HCT116 (cell line): ENCODE data around the gene DNAJC10. TPM values are rescaled to one million over a fixed set of nuclear protein-coding genes. Genes with fewer than 3 reads are reported as not detected.

Experiments used
- ATAC-seq: fragments of 200-7000 bp; cut with Tn5 transposase; 2 replicates; pipeline ENCODE4 v1.9.1; 2020; ENCODE audit warnings: mild to moderate bottlenecking, moderate library complexity
- BruUV-seq: library from RNA; stranded (reverse); fragments of 400-500 nt; replicated peaks from 2 replicates; lab custom pipeline; 2021; lab: Mats Ljungman, UMichigan
- CTCF ChIA-PET: fragments of 300-600 bp; sonication (Branson Sonifier 250); formaldehyde crosslinking; loops from one replicate; lab custom pipeline; 2021; ENCODE audit warnings: antibody characterized with exemption; lab: Charles Lee
- POLR2A ChIA-PET: fragments of 300-600, 350-600 bp; sonication (Branson Sonifier 250); formaldehyde crosslinking; loops from one replicate; lab custom pipeline; 2021; ENCODE audit warnings: antibody characterized with exemption; lab: Charles Lee
- RAD21 ChIA-PET, 2 experiments: fragments of 300-600 bp; sonication (Branson Sonifier 250); formaldehyde crosslinking; loops; one replicate each; lab custom pipeline; 2023; ENCODE audit warnings: low total read pairs in 2 of 2; ENCODE audit not compliant: uncharacterized antibody in 2 of 2, unreplicated experiment in 2 of 2, low non-redundant PET in 1 of 2; lab: Charles Lee
- DNase-seq: peaks from one replicate; pipeline ENCODE4 v3.0.0-alpha.2; 2010; ENCODE audit warnings: low read depth, low spot score
- H2AFZ ChIP-seq: fragments of 200-600 bp; shearing (Covaris generic), sonication (generic); 2 replicates; pipeline ENCODE4 v1.6.1; 2017; ENCODE audit warnings: low read depth, mixed run types, mixed read lengths, antibody characterized with exemption, low read length; ENCODE audit not compliant: poor library complexity, severe bottlenecking
- H3K27ac ChIP-seq: 2 replicates; pipeline ENCODE4 v1.5.1; 2012; ENCODE audit warnings: low read depth, low read length
- H3K27me3 ChIP-seq: fragments of 200-600 bp; sonication (generic); 2 replicates; pipeline ENCODE4 v1.6.1; 2016; ENCODE audit warnings: mixed run types, low read length, mixed read lengths; ENCODE audit not compliant: insufficient read depth
- H3K36me3 ChIP-seq, 2 experiments: fragments of 200-500 bp in 1 of 2; fragments of 200-600 bp in 1 of 2; sonication (Bioruptor generic) in 1 of 2; sonication (generic) in 1 of 2; 2 replicates each; pipeline versions ENCODE4 v1.5.1 to v1.6.1; 2014 to 2016; ENCODE audit warnings: low read length in 2 of 2, inconsistent platforms in 1 of 2, mixed read lengths in 1 of 2, mixed run types in 1 of 2; ENCODE audit not compliant: insufficient read depth in 2 of 2, control insufficient read depth in 1 of 2
- H3K4me1 ChIP-seq, 2 experiments: fragments of 200-600 bp in 1 of 2; sonication (generic) in 1 of 2; 2 replicates each; pipeline versions ENCODE4 v1.5.1 to v1.6.1; 2012 to 2017; ENCODE audit warnings: low read length in 2 of 2, inconsistent platforms in 1 of 2, mild to moderate bottlenecking in 1 of 2, mixed read lengths in 1 of 2, mixed run types in 1 of 2, moderate library complexity in 1 of 2; ENCODE audit not compliant: insufficient read depth in 2 of 2, control insufficient read depth in 1 of 2
- H3K4me2 ChIP-seq: fragments of 200-600 bp; sonication (generic); 2 replicates; pipeline ENCODE4 v1.6.1; 2017; ENCODE audit warnings: mixed run types, low read length, mixed read lengths
- H3K4me3 ChIP-seq, 2 experiments: fragments of 200-600 bp in 1 of 2; sonication (generic) in 1 of 2; replicated peaks in 1 of 2; 2 replicates each; pipeline ENCODE4 v1.5.1; 2011 to 2016; ENCODE audit warnings: low read length in 2 of 2, control low read depth in 1 of 2, low read depth in 1 of 2, mild to moderate bottlenecking in 1 of 2, mixed read lengths in 1 of 2, mixed run types in 1 of 2
- H3K79me2 ChIP-seq: fragments of 200-600 bp; sonication (generic); 2 replicates; pipeline ENCODE4 v1.6.1; 2017; ENCODE audit warnings: mild to moderate bottlenecking, mixed run types, low read length, moderate library complexity, mixed read lengths; ENCODE audit not compliant: insufficient read depth
- H3K9ac ChIP-seq: fragments of 200-600 bp; sonication (generic); 2 replicates; pipeline ENCODE4 v1.6.1; 2016; ENCODE audit warnings: low read length, mixed read lengths
- H3K9me2 ChIP-seq: fragments of 200-600 bp; sonication (generic), shearing (Covaris generic); 2 replicates; pipeline ENCODE4 v1.6.1; 2017; ENCODE audit warnings: mixed run types, mild to moderate bottlenecking, moderate library complexity; ENCODE audit not compliant: insufficient read depth
- H3K9me3 ChIP-seq, 2 experiments: fragments of 200-500 bp in 1 of 2; fragments of 200-600 bp in 1 of 2; sonication (Bioruptor generic) in 1 of 2; sonication (generic) in 1 of 2; 2 replicates each; pipeline ENCODE4 v1.6.1; 2014 to 2017; ENCODE audit warnings: low read length in 2 of 2, mixed read lengths in 2 of 2, inconsistent platforms in 1 of 2, low read depth in 1 of 2, mild to moderate bottlenecking in 1 of 2, mixed run types in 1 of 2, moderate library complexity in 1 of 2; ENCODE audit not compliant: control insufficient read depth in 1 of 2, insufficient read depth in 1 of 2
- H4K20me1 ChIP-seq: fragments of 200-600 bp; sonication (generic), shearing (Covaris generic); 2 replicates; pipeline ENCODE4 v1.6.1; 2017; ENCODE audit warnings: mixed run types, mild to moderate bottlenecking, moderate library complexity; ENCODE audit not compliant: insufficient read depth
- EZH2 ChIP-seq: fragments of 200-600 bp; sonication (generic); IDR thresholded peaks from 2 replicates; pipeline ENCODE4 v1.6.1; 2017; ENCODE audit warnings: antibody characterized with exemption, mixed run types
- FOSL1 ChIP-seq: IDR thresholded peaks from 2 replicates; pipeline ENCODE4 v1.6.1; 2012; ENCODE audit warnings: low read depth
- JUND ChIP-seq: IDR thresholded peaks from 2 replicates; pipeline ENCODE4 v1.6.1; 2012
- POLR2A ChIP-seq: IDR thresholded peaks from 2 replicates; pipeline ENCODE4 v1.7.0; 2011; ENCODE audit warnings: borderline replicate concordance; ENCODE audit not compliant: insufficient read depth, insufficient read length; ENCODE audit errors: extremely low read depth
- POLR2AphosphoS5 ChIP-seq: IDR thresholded peaks from 2 replicates; pipeline ENCODE4 v1.6.1; 2011; ENCODE audit warnings: mild to moderate bottlenecking, low read depth, low read length, moderate library complexity
- REST ChIP-seq: IDR thresholded peaks from 2 replicates; pipeline ENCODE4 v1.6.1; 2012; ENCODE audit warnings: low read depth
- SIN3A ChIP-seq: IDR thresholded peaks from 2 replicates; pipeline ENCODE4 v1.6.1; 2012; ENCODE audit warnings: low read depth
- SP1 ChIP-seq: IDR thresholded peaks from 2 replicates; pipeline ENCODE4 v1.6.1; 2012; ENCODE audit warnings: low read depth
- TCF7L2 ChIP-seq: IDR thresholded peaks from 2 replicates; pipeline ENCODE4 v1.7.0; 2011; ENCODE audit warnings: borderline replicate concordance, inconsistent platforms; ENCODE audit not compliant: insufficient read depth, insufficient read length; ENCODE audit errors: extremely low read depth
- YY1 ChIP-seq: IDR thresholded peaks from 2 replicates; pipeline ENCODE4 v1.6.1; 2011; ENCODE audit warnings: low read length, low read depth, moderate library complexity, mild to moderate bottlenecking; ENCODE audit not compliant: insufficient replicate concordance; ENCODE audit errors: extremely low read depth
- ZBTB33 ChIP-seq: IDR thresholded peaks from 2 replicates; pipeline ENCODE4 v1.6.1; 2011; ENCODE audit warnings: mild to moderate bottlenecking, low read length, moderate library complexity; ENCODE audit not compliant: insufficient replicate concordance; ENCODE audit errors: extremely low read depth
- ZFX ChIP-seq: fragments of 450-650 bp; IDR thresholded peaks from 2 replicates; pipeline ENCODE4 v1.6.1; 2017
- ZNF274 ChIP-seq: fragments of 200-500 bp; sonication (Bioruptor generic); IDR thresholded peaks from 2 replicates; pipeline ENCODE4 v1.6.1; 2014; ENCODE audit warnings: mild to moderate bottlenecking, low read depth, low read length, inconsistent platforms
- intact Hi-C: fragments of 100-400 bp; cut with micrococcal nuclease; formaldehyde crosslinking; loops from 2 replicates; pipeline ENCODE4 v1.10.0; 2022
- total RNA-seq: library from RNA; stranded (reverse); gene quantifications from one replicate; pipeline ENCODE4 v1.2.1, GENCODE V29; 2021; ENCODE audit not compliant: unreplicated experiment
- TF ChIP-seq, protein P1 (sequence below): IDR thresholded peaks from 2 replicates; pipeline ENCODE4 v1.6.1; 2012
- TF ChIP-seq, protein P2 (sequence below): IDR thresholded peaks from 2 replicates; pipeline ENCODE4 v1.6.1; 2012

DNAJC10 gene
- total RNA-seq, 1 experiment from 2014 or later: 80.4 TPM

DNA sequence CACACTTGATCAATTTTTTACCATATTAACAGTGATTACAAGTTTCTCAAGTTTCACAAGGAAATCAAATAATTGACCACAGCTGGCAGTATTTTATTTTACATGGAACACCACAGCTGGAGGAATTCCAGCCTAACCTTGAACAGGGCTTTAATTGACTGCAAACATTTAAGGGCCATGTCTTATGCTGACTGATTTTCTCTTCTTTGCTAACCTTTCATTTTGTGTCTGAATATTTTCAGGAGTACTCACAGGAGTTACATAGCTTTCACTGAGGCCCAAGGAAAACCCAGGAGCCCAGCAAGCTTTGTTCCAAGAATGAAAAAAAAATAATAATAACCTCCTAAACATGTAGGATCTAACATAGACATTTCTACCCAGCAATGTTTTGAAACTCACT, 100.8 kb downstream of the DNAJC10 start:
- no peaks in the 10 kb centered on the region for H3K36me3 ChIP-seq
- ATAC-seq: no peak
- RAD21 ChIA-PET: no interaction called here
- no peak overlapping the region for H3K9ac ChIP-seq
- no peak overlapping the region for H3K4me3 ChIP-seq
- H3K4me1 ChIP-seq: no peaks in the 10 kb centered on the region
- H3K4me2 ChIP-seq: no peak overlapping the region
- no peak overlapping the region for H3K27ac ChIP-seq
- TF ChIP-seq FOSL1 (no peak), TCF7L2 (no peak), POLR2AphosphoS5 (no peak), JUND (no peak)
- no TSS peak for BruUV-seq
- intact Hi-C loops: no loop called here
- no peaks in the 10 kb centered on the region for H4K20me1 ChIP-seq
- H3K9me3 ChIP-seq: no peaks in the 10 kb centered on the region
- no peak for DNase-seq
- H2AFZ ChIP-seq: no peak overlapping the region
- no peaks in the 10 kb centered on the region for H3K79me2 ChIP-seq
- POLR2A ChIA-PET: no interaction called here
- H3K9me2 ChIP-seq: no peaks in the 10 kb centered on the region
- no peaks in the 10 kb centered on the region for H3K27me3 ChIP-seq
- CTCF ChIA-PET: no interaction called here

DNA sequence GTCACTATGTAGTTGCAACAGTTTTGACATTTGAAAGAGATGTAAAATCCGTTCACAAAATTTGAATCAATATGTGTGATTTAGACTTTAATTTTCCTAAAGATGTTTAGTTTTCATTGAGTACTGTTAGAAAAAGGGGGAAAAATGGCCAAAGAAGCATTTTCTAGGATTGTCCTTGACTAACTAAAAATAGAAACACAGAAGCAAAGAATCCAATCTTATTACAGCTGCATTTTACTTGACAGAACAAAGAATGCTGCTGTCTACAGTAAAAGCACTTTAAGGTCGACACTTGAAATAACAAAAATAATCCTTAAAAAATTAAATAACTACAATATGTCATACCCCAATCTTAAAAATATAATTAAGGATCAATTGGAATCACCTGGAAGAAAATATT, 101.5 kb downstream of the DNAJC10 start:
- Histone ChIP-seq H3K4me2 (no peak overlapping the region), H2AFZ (no peak overlapping the region), H3K36me3 (no peaks in the 10 kb centered on the region), H3K4me3 (no peak overlapping the region), H3K9ac (no peak overlapping the region), H4K20me1 (no peaks in the 10 kb centered on the region), H3K4me1 (no peaks in the 10 kb centered on the region), H3K9me2 (no peaks in the 10 kb centered on the region), H3K9me3 (no peaks in the 10 kb centered on the region), H3K79me2 (no peaks in the 10 kb centered on the region), H3K27me3 (no peaks in the 10 kb centered on the region), H3K27ac (no peak overlapping the region)
- intact Hi-C loops: no loop called here
- RAD21 ChIA-PET: no interaction called here
- no TSS peak for BruUV-seq
- no peak for ATAC-seq
- TF ChIP-seq POLR2A (no peak), REST (no peak), TCF7L2 (no peak), ZFX (no peak), ZBTB33 (no peak), FOSL1 (no peak), POLR2AphosphoS5 (no peak), JUND (no peak), ZNF274 (no peak), YY1 (no peak), SIN3A (no peak), EZH2 (no peak), SP1 (no peak)
- TF ChIP-seq, protein P1, sequence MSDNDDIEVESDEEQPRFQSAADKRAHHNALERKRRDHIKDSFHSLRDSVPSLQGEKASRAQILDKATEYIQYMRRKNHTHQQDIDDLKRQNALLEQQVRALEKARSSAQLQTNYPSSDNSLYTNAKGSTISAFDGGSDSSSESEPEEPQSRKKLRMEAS: no peak
- TF ChIP-seq, protein P2, sequence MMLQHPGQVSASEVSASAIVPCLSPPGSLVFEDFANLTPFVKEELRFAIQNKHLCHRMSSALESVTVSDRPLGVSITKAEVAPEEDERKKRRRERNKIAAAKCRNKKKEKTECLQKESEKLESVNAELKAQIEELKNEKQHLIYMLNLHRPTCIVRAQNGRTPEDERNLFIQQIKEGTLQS: no peak
- DNase-seq: no peak
- CTCF ChIA-PET: no interaction called here
- POLR2A ChIA-PET: no interaction called here
